ENCODE data around the gene AFMID. TPM values are rescaled to one million over a fixed set of nuclear protein-coding genes. Genes with fewer than 3 reads are reported as not detected.
A peak's percentile ranks its signal among the peaks of the same experiment; 100 is the strongest.

Gene AFMID
- total and polyA plus RNA-seq, 3 donors from 2014 or later: 36.1 to 82.2 (median 59.4) TPM

GRCh38 chr17:78241277-78242023 is 54.3 kb downstream of the AFMID start:
- no peaks in the 10 kb centered on the region for H3K27me3 ChIP-seq
- WGBS, 2 donors: 55 to 56% methylated on average over 10 to 13 of the region's 13 CpGs
- H3K9me3 ChIP-seq: no peaks in the 10 kb centered on the region
- H3K27ac ChIP-seq: no peak overlapping the region
- peaks cover 11% of the 10 kb centered on the region for H3K4me1 ChIP-seq
- no peaks in the 10 kb centered on the region for H3K36me3 ChIP-seq (ENCODE audit: low read depth, missing control alignments)
- no peak overlapping the region for H3K4me3 ChIP-seq
- peak; percentile 76 for DNase-seq
- TF ChIP-seq CTCF (IDR thresholded peaks at IDR 0.05): no peak
- no peak for TF ChIP-seq POLR2A (IDR thresholded peaks at IDR 0.05)
- intact Hi-C loops (cut with DNase I; ENCODE audit: low total_unique reads): no loop called here

- no peak for DNase-seq
- TF ChIP-seq CTCF (IDR thresholded peaks at IDR 0.05) (no peak), POLR2A (IDR thresholded peaks at IDR 0.05) (no peak)
- no peak overlapping the region for H3K4me3 ChIP-seq
- H3K27me3 ChIP-seq: no peaks in the 10 kb centered on the region
- 69 to 76% methylated on average over 11 to 21 of the region's 21 CpGs for WGBS, 2 donors
- H3K9me3 ChIP-seq: no peaks in the 10 kb centered on the region
- no peaks in the 10 kb centered on the region for H3K36me3 ChIP-seq (ENCODE audit: low read depth, missing control alignments)
- H3K27ac ChIP-seq: no peak overlapping the region
- intact Hi-C loops (cut with DNase I; ENCODE audit: low total_unique reads): no loop called here
- peaks cover 11% of the 10 kb centered on the region for H3K4me1 ChIP-seq
Observed at GRCh38 chr17:78242024-78242742, 55.0 kb downstream of the AFMID start.

GRCh38 chr17:78247304-78247703 is 60.1 kb downstream of the AFMID start:
- peaks cover 4% of the 10 kb centered on the region for H3K4me1 ChIP-seq
- WGBS, 2 donors: 76 to 88% methylated on average over 8 of the region's 8 CpGs
- DNase-seq: no peak
- no peaks in the 10 kb centered on the region for H3K36me3 ChIP-seq (ENCODE audit: low read depth, missing control alignments)
- H3K27ac ChIP-seq: no peak overlapping the region
- no peak for TF ChIP-seq CTCF (IDR thresholded peaks at IDR 0.05)
- H3K9me3 ChIP-seq: no peaks in the 10 kb centered on the region
- H3K4me3 ChIP-seq: no peak overlapping the region
- intact Hi-C loops (cut with DNase I; ENCODE audit: low total_unique reads): no loop called here
- no peaks in the 10 kb centered on the region for H3K27me3 ChIP-seq

GRCh38 chr17:78248051-78248914 is 61.1 kb downstream of the AFMID start:
- 88% methylated on average over 26 to 30 of the region's 30 CpGs for WGBS, 2 donors

More at GRCh38 chr17:78248051-78248914, 61.1 kb downstream of the AFMID start:
- Histone ChIP-seq H3K9me3 (no peaks in the 10 kb centered on the region), H3K4me3 (no peak overlapping the region), H3K27ac (no peak overlapping the region), H3K27me3 (no peaks in the 10 kb centered on the region), H3K4me1 (peaks cover 4% of the 10 kb centered on the region), H3K36me3 (ENCODE audit: low read depth, missing control alignments) (no peaks in the 10 kb centered on the region)
- intact Hi-C loops (cut with DNase I; ENCODE audit: low total_unique reads): no loop called here
- no peak for TF ChIP-seq CTCF (IDR thresholded peaks at IDR 0.05)
- TF ChIP-seq POLR2A (IDR thresholded peaks at IDR 0.05): no peak
- no peak for DNase-seq
